HepG2 (cell line): Measurements from ENCODE around the gene HERC4. TPM values are rescaled to one million over a fixed set of nuclear protein-coding genes. Genes with fewer than 3 reads are reported as not detected.

Experiments used
- AHR ChIP-seq: IDR thresholded peaks from 2 replicates; pipeline ENCODE4 v1.6.1; 2018; ENCODE audit warnings: missing genetic modification reagents, missing compliant biosample characterization
- ARNTL ChIP-seq: sonication (generic); formaldehyde crosslinking; IDR thresholded peaks from 2 replicates; pipeline ENCODE4 v1.4.0; 2020; ENCODE audit warnings: mild to moderate bottlenecking, missing genetic modification reagents
- BCL6 ChIP-seq: IDR thresholded peaks from 2 replicates; pipeline ENCODE4 v1.6.1; 2016; ENCODE audit warnings: missing genetic modification reagents, missing compliant biosample characterization
- CREB1 ChIP-seq, 2 experiments: fragments of 450-650 bp in 1 of 2; IDR thresholded peaks; 2 replicates each; pipeline ENCODE4 v1.6.1; 2016 to 2017; ENCODE audit warnings: control low read depth in 1 of 2, mild to moderate bottlenecking in 1 of 2, missing compliant biosample characterization in 1 of 2, missing genetic modification characterization in 1 of 2
- HNRNPH1 ChIP-seq: fragments of 200-400 bp; formaldehyde crosslinking; optimal IDR thresholded peaks from 2 replicates; pipeline ENCODE3; 2017; ENCODE audit warnings: mild to moderate bottlenecking, low read depth, low read length
- NFKB2 ChIP-seq: sonication (generic); formaldehyde crosslinking; IDR thresholded peaks from 2 replicates; pipeline ENCODE4 v1.4.0; 2020; ENCODE audit warnings: missing genetic modification reagents, borderline replicate concordance
- NFRKB ChIP-seq: fragments of 450-650 bp; IDR thresholded peaks from 2 replicates; pipeline ENCODE4 v1.6.1; 2017
- POGZ ChIP-seq: sonication (generic); formaldehyde crosslinking; IDR thresholded peaks from 2 replicates; pipeline ENCODE4 v1.4.0; 2020; ENCODE audit warnings: mild to moderate bottlenecking, missing genetic modification reagents
- RNF2 ChIP-seq: fragments of 450-650 bp; conservative IDR thresholded peaks from 2 replicates; pipeline ENCODE4 v1.6.1; 2016; ENCODE audit warnings: low read depth
- SOX6 ChIP-seq, 2 experiments: fragments of 450-650 bp in 1 of 2; sonication (generic) in 1 of 2; formaldehyde crosslinking in 1 of 2; IDR thresholded peaks; 2 replicates each; pipeline versions ENCODE4 v1.4.0 to v1.6.1; 2017 to 2020; ENCODE audit warnings: antibody characterized with exemption in 1 of 2, mild to moderate bottlenecking in 1 of 2, missing genetic modification reagents in 1 of 2
- TBP ChIP-seq: sonication (generic); formaldehyde crosslinking; IDR thresholded peaks from 2 replicates; pipeline ENCODE4 v1.5.0; 2020; ENCODE audit warnings: missing genetic modification reagents
- ZNF383 ChIP-seq: sonication (generic); formaldehyde crosslinking; IDR thresholded peaks from 2 replicates; pipeline ENCODE4 v1.4.0; 2020; ENCODE audit warnings: missing genetic modification reagents, mild to moderate bottlenecking, borderline replicate concordance
- ZNF430 ChIP-seq: sonication (generic); formaldehyde crosslinking; IDR thresholded peaks from 2 replicates; pipeline ENCODE4 v1.9.0; 2021; ENCODE audit warnings: mild to moderate bottlenecking, missing genetic modification reagents
- ZNF546 ChIP-seq: sonication (generic); formaldehyde crosslinking; conservative IDR thresholded peaks from 2 replicates; pipeline ENCODE4 v1.8.1; 2023; ENCODE audit warnings: mild to moderate bottlenecking, missing genetic modification reagents
- polyA plus RNA-seq, 8 experiments: library from polyadenylated mRNA; depleted of rRNA in 3 of 8; stranded (reverse) in 7 of 8; unstranded in 1 of 8; fragments of >200 nt; fragmentation: Illumina TruSeq in 4 of 8; extraction: Trizol in 4 of 8; gene quantifications; 2 replicates each; pipeline versions ENCODE4 v1.2.1 to v1.2.3, GENCODE V29; 2011 to 2016; ENCODE audit warnings: low read depth in 4 of 8, missing spikeins in 1 of 8, mixed read lengths in 1 of 8; ENCODE audit not compliant: insufficient read depth in 1 of 8
- total RNA-seq, 5 experiments: library from RNA; depleted of rRNA; stranded (reverse); fragments of >200 nt; fragmentation: Illumina TruSeq; extraction: Trizol; gene quantifications; 2 replicates each; pipeline ENCODE4 v1.2.3, GENCODE V29; 2016; ENCODE audit warnings: low read depth in 1 of 5
- TF ChIP-seq, protein P1 (sequence below): sonication (generic); formaldehyde crosslinking; IDR thresholded peaks from 2 replicates; pipeline ENCODE4 v1.8.0; 2022; ENCODE audit warnings: mild to moderate bottlenecking, missing genetic modification reagents; ENCODE audit not compliant: insufficient replicate concordance
- TF ChIP-seq, protein P2 (sequence below): sonication (generic); formaldehyde crosslinking; IDR thresholded peaks from 2 replicates; pipeline ENCODE4; 2020; ENCODE audit warnings: missing genetic modification reagents, mild to moderate bottlenecking, borderline replicate concordance
- TF ChIP-seq, protein P3 (sequence below): IDR thresholded peaks from 2 replicates; pipeline ENCODE4 v1.6.1; 2012; ENCODE audit warnings: inconsistent platforms
- TF ChIP-seq, protein P4 (sequence below): sonication (generic); formaldehyde crosslinking; IDR thresholded peaks from 2 replicates; pipeline ENCODE4 v1.4.0; 2020; ENCODE audit warnings: mild to moderate bottlenecking, missing genetic modification reagents
- TF ChIP-seq, protein P5 (sequence below): sonication (generic); formaldehyde crosslinking; IDR thresholded peaks from 2 replicates; pipeline ENCODE4 v1.4.0; 2020; ENCODE audit warnings: missing genetic modification reagents

The HERC4 gene
- total and polyA plus RNA-seq, 2 of the 13 experiments (the other 11 are each of a cell fraction or from before 2014, with no cell fraction given), result 9.8 to 20.2 TPM

DNA sequence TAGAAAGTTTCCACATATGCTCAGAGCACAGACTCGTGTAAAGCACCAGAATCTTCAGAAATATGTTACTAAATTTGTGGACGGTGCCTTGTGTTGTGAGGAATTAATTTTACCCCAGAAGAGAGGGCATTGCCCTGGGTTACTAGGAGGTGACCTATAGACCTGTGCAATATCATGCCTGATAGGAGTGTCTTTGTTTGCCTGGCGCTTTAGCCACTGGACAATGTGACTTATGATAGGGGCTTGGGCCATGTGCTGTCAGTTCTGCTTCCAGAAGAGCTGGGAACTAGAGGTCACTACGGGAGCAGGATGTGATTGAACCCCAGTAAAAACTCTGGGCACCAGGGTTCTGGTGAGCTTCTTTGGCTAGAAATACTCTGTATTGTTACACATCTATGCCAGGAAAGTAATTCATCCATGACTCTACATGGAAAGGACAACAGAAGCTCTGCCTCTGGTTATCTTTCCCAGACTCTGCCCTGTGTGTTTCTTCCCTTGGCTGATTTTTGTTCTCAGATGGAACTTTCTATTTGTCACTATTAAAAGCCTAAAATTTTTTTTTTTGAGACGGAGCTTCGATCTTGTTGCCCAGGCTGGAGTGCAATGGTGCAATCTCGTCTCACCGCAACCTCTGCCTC, 115.1 kb downstream of the HERC4 start (continued):
- TF ChIP-seq, protein P1, sequence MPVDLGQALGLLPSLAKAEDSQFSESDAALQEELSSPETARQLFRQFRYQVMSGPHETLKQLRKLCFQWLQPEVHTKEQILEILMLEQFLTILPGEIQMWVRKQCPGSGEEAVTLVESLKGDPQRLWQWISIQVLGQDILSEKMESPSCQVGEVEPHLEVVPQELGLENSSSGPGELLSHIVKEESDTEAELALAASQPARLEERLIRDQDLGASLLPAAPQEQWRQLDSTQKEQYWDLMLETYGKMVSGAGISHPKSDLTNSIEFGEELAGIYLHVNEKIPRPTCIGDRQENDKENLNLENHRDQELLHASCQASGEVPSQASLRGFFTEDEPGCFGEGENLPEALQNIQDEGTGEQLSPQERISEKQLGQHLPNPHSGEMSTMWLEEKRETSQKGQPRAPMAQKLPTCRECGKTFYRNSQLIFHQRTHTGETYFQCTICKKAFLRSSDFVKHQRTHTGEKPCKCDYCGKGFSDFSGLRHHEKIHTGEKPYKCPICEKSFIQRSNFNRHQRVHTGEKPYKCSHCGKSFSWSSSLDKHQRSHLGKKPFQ (CRISPR knock-in tag), result no peak
- TF ChIP-seq POGZ (CRISPR knock-in tag) (peak; percentile 39; the same call in 1 of the 2 replicates), NFRKB (no peak), ARNTL (CRISPR knock-in tag) (no peak), HNRNPH1 (no peak), RNF2 (no peak), NFKB2 (CRISPR knock-in tag) (no peak), ZNF546 (no peak), CREB1 (IDR thresholded peaks at IDR 0.05) (no peak), CREB1 (CRISPR knock-in tag; IDR thresholded peaks at IDR 0.05) (no peak), ZNF430 (CRISPR knock-in tag) (no peak), BCL6 (CRISPR knock-in tag) (no peak), TBP (no peak), SOX6 (IDR thresholded peaks at IDR 0.05) (no peak), SOX6 (CRISPR knock-in tag; IDR thresholded peaks at IDR 0.05) (peak; percentile 52; the same call in 1 of the 2 replicates), AHR (no peak), ZNF383 (CRISPR knock-in tag) (no peak)
- TF ChIP-seq, protein P2, sequence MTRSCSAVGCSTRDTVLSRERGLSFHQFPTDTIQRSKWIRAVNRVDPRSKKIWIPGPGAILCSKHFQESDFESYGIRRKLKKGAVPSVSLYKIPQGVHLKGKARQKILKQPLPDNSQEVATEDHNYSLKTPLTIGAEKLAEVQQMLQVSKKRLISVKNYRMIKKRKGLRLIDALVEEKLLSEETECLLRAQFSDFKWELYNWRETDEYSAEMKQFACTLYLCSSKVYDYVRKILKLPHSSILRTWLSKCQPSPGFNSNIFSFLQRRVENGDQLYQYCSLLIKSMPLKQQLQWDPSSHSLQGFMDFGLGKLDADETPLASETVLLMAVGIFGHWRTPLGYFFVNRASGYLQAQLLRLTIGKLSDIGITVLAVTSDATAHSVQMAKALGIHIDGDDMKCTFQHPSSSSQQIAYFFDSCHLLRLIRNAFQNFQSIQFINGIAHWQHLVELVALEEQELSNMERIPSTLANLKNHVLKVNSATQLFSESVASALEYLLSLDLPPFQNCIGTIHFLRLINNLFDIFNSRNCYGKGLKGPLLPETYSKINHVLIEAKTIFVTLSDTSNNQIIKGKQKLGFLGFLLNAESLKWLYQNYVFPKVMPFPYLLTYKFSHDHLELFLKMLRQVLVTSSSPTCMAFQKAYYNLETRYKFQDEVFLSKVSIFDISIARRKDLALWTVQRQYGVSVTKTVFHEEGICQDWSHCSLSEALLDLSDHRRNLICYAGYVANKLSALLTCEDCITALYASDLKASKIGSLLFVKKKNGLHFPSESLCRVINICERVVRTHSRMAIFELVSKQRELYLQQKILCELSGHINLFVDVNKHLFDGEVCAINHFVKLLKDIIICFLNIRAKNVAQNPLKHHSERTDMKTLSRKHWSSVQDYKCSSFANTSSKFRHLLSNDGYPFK (CRISPR knock-in tag), result no peak
- TF ChIP-seq, protein P3, sequence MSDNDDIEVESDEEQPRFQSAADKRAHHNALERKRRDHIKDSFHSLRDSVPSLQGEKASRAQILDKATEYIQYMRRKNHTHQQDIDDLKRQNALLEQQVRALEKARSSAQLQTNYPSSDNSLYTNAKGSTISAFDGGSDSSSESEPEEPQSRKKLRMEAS, result peak; percentile 63
- TF ChIP-seq, protein P4, sequence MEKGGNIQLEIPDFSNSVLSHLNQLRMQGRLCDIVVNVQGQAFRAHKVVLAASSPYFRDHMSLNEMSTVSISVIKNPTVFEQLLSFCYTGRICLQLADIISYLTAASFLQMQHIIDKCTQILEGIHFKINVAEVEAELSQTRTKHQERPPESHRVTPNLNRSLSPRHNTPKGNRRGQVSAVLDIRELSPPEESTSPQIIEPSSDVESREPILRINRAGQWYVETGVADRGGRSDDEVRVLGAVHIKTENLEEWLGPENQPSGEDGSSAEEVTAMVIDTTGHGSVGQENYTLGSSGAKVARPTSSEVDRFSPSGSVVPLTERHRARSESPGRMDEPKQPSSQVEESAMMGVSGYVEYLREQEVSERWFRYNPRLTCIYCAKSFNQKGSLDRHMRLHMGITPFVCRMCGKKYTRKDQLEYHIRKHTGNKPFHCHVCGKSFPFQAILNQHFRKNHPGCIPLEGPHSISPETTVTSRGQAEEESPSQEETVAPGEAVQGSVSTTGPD (CRISPR knock-in tag), result no peak
- TF ChIP-seq, protein P5, sequence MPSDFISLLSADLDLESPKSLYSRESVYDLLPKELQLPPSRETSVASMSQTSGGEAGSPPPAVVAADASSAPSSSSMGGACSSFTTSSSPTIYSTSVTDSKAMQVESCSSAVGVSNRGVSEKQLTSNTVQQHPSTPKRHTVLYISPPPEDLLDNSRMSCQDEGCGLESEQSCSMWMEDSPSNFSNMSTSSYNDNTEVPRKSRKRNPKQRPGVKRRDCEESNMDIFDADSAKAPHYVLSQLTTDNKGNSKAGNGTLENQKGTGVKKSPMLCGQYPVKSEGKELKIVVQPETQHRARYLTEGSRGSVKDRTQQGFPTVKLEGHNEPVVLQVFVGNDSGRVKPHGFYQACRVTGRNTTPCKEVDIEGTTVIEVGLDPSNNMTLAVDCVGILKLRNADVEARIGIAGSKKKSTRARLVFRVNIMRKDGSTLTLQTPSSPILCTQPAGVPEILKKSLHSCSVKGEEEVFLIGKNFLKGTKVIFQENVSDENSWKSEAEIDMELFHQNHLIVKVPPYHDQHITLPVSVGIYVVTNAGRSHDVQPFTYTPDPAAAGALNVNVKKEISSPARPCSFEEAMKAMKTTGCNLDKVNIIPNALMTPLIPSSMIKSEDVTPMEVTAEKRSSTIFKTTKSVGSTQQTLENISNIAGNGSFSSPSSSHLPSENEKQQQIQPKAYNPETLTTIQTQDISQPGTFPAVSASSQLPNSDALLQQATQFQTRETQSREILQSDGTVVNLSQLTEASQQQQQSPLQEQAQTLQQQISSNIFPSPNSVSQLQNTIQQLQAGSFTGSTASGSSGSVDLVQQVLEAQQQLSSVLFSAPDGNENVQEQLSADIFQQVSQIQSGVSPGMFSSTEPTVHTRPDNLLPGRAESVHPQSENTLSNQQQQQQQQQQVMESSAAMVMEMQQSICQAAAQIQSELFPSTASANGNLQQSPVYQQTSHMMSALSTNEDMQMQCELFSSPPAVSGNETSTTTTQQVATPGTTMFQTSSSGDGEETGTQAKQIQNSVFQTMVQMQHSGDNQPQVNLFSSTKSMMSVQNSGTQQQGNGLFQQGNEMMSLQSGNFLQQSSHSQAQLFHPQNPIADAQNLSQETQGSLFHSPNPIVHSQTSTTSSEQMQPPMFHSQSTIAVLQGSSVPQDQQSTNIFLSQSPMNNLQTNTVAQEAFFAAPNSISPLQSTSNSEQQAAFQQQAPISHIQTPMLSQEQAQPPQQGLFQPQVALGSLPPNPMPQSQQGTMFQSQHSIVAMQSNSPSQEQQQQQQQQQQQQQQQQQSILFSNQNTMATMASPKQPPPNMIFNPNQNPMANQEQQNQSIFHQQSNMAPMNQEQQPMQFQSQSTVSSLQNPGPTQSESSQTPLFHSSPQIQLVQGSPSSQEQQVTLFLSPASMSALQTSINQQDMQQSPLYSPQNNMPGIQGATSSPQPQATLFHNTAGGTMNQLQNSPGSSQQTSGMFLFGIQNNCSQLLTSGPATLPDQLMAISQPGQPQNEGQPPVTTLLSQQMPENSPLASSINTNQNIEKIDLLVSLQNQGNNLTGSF (CRISPR knock-in tag), result no peak
